Nephron progenitor cell (in vitro differentiated cells): ENCODE measurements around the gene SASH1.

Source experiments
- DNase-seq: peaks from one replicate; pipeline ENCODE4 v3.0.0; 2021
- H3K27ac Mint-ChIP-seq: 2 replicates; pipeline ENCODE4 v1.8.0; 2021; ENCODE audit warnings: mild to moderate bottlenecking, moderate library complexity, mixed read lengths
- H3K27me3 Mint-ChIP-seq: 2 replicates; pipeline ENCODE4 v1.8.0; 2021; ENCODE audit warnings: mild to moderate bottlenecking, low read depth, mixed read lengths; ENCODE audit not compliant: poor library complexity
- H3K36me3 Mint-ChIP-seq: 2 replicates; pipeline ENCODE4 v1.8.0; 2021; ENCODE audit warnings: low read depth, mixed read lengths
- H3K4me1 Mint-ChIP-seq: 2 replicates; pipeline ENCODE4 v1.8.0; 2021; ENCODE audit warnings: mixed read lengths
- H3K4me3 Mint-ChIP-seq: 2 replicates; pipeline ENCODE4 v1.8.0; 2021; ENCODE audit warnings: mild to moderate bottlenecking, moderate library complexity, mixed read lengths
- H3K9me3 Mint-ChIP-seq: 2 replicates; pipeline ENCODE4 v1.8.0; 2021; ENCODE audit warnings: mild to moderate bottlenecking, moderate library complexity, mixed read lengths
- CTCF ChIP-seq: fragments of 200-600 bp; sonication (generic); IDR thresholded peaks from 2 replicates; pipeline ENCODE4 v1.5.0; 2021; ENCODE audit warnings: antibody characterized with exemption

SASH1 gene

GRCh38 chr6:148528292-148528691, 185.7 kb downstream of the SASH1 start:
- no peak overlapping the region for H3K27ac Mint-ChIP-seq
- peaks cover 75% of the 10 kb centered on the region for H3K36me3 Mint-ChIP-seq
- peaks cover 3% of the 10 kb centered on the region for H3K27me3 Mint-ChIP-seq
- no peak for TF ChIP-seq CTCF
- H3K9me3 Mint-ChIP-seq: no peaks in the 10 kb centered on the region
- H3K4me1 Mint-ChIP-seq: peaks cover 13% of the 10 kb centered on the region
- H3K4me3 Mint-ChIP-seq: no peak overlapping the region
- DNase-seq: no peak

- H3K27me3 Mint-ChIP-seq: peaks cover 3% of the 10 kb centered on the region
- no peak overlapping the region for H3K27ac Mint-ChIP-seq
- H3K9me3 Mint-ChIP-seq: no peaks in the 10 kb centered on the region
- H3K4me3 Mint-ChIP-seq: no peak overlapping the region
- TF ChIP-seq CTCF: no peak
- H3K4me1 Mint-ChIP-seq: peaks cover 13% of the 10 kb centered on the region
- peaks cover 77% of the 10 kb centered on the region for H3K36me3 Mint-ChIP-seq
- no peak for DNase-seq
These were observed 186.4 kb downstream of the SASH1 start for GRCh38 chr6:148529010-148529409.

- Mint-ChIP-seq H3K27ac (no peak overlapping the region), H3K36me3 (peaks cover 83% of the 10 kb centered on the region), H3K9me3 (no peaks in the 10 kb centered on the region), H3K4me3 (no peak overlapping the region), H3K4me1 (peaks cover 13% of the 10 kb centered on the region), H3K27me3 (peaks cover 3% of the 10 kb centered on the region)
- no peak for TF ChIP-seq CTCF
- no peak for DNase-seq
These were observed 187.8 kb downstream of the SASH1 start for GRCh38 chr6:148530394-148530953.

GRCh38 chr6:148530976-148531375, 188.3 kb downstream of the SASH1 start:
- H3K4me3 Mint-ChIP-seq: no peak overlapping the region
- no peak for DNase-seq
- H3K9me3 Mint-ChIP-seq: no peaks in the 10 kb centered on the region
- TF ChIP-seq CTCF: no peak
- H3K4me1 Mint-ChIP-seq: peaks cover 13% of the 10 kb centered on the region
- H3K36me3 Mint-ChIP-seq: peaks cover 83% of the 10 kb centered on the region
- H3K27me3 Mint-ChIP-seq: peaks cover 3% of the 10 kb centered on the region
- no peak overlapping the region for H3K27ac Mint-ChIP-seq

- H3K4me3 Mint-ChIP-seq: no peak overlapping the region
- peaks cover 13% of the 10 kb centered on the region for H3K4me1 Mint-ChIP-seq
- H3K27me3 Mint-ChIP-seq: peaks cover 3% of the 10 kb centered on the region
- no peak for DNase-seq
- H3K27ac Mint-ChIP-seq: peak overlapping the region; percentile 50
- no peaks in the 10 kb centered on the region for H3K9me3 Mint-ChIP-seq
- no peak for TF ChIP-seq CTCF
- H3K36me3 Mint-ChIP-seq: peaks cover 76% of the 10 kb centered on the region
These were observed 190.1 kb downstream of the SASH1 start for GRCh38 chr6:148532698-148533097.

- DNase-seq: no peak
- no peak overlapping the region for H3K27ac Mint-ChIP-seq
- peaks cover 3% of the 10 kb centered on the region for H3K27me3 Mint-ChIP-seq
- H3K36me3 Mint-ChIP-seq: peaks cover 74% of the 10 kb centered on the region
- H3K9me3 Mint-ChIP-seq: no peaks in the 10 kb centered on the region
- peaks cover 21% of the 10 kb centered on the region for H3K4me1 Mint-ChIP-seq
- no peak for TF ChIP-seq CTCF
- H3K4me3 Mint-ChIP-seq: no peak overlapping the region
These were observed 190.9 kb downstream of the SASH1 start for GRCh38 chr6:148533309-148534107.
